HG02981 (cell line): Measurements from ENCODE around the gene PTGR3.

Experiments used
- ATAC-seq: cut with Tn5 transposase; IDR thresholded peaks from one replicate; pipeline ENCODE4 v1.9.1; 2021; ENCODE audit warnings: mild to moderate bottlenecking, moderate library complexity; ENCODE audit not compliant: unreplicated experiment

PTGR3 gene

GRCh38 chr18:75215663-75216062 is 6.7 kb upstream of the PTGR3 start:
- no peak for ATAC-seq

GRCh38 chr18:75214766-75215510 is 6.0 kb upstream of the PTGR3 start:
- no peak for ATAC-seq

- no peak for ATAC-seq
Observed at GRCh38 chr18:75214332-75214690, 5.4 kb upstream of the PTGR3 start.

- ATAC-seq = no peak
Observed at GRCh38 chr18:75213611-75214331, 4.8 kb upstream of the PTGR3 start.

GRCh38 chr18:75212751-75213090 is 3.8 kb upstream of the PTGR3 start:
- ATAC-seq = no peak

- ATAC-seq = no peak
Observed at GRCh38 chr18:75211953-75212750, 3.2 kb upstream of the PTGR3 start.

- ATAC-seq = no peak
Observed at GRCh38 chr18:75211626-75211952, 2.6 kb upstream of the PTGR3 start.

- no peak for ATAC-seq
Observed at GRCh38 chr18:75211002-75211621, 2.2 kb upstream of the PTGR3 start.

GRCh38 chr18:75210274-75211001 is 1.5 kb upstream of the PTGR3 start, which contains the start of gene TSHZ1:
Gene TSHZ1 (plus strand): TSS chr18:75210797. CDS start chr18:75211877, 1,080 bp downstream.
- ATAC-seq = peak; percentile 35

- no peak for ATAC-seq
Observed at GRCh38 chr18:75209951-75210258, 966 bp upstream of the PTGR3 start.

GRCh38 chr18:75208836-75209128 is 157 bp downstream of the PTGR3 start:
- ATAC-seq = peak; percentile 5

- ATAC-seq = peak; percentile 10
Observed at GRCh38 chr18:75208155-75208835, 644 bp downstream of the PTGR3 start.

- ATAC-seq = no peak
Observed at GRCh38 chr18:75207310-75208154, 1.4 kb downstream of the PTGR3 start.

- ATAC-seq = no peak
Observed at GRCh38 chr18:75206452-75207309, 2.3 kb downstream of the PTGR3 start.

GRCh38 chr18:75205514-75206132 is 3.3 kb downstream of the PTGR3 start:
- ATAC-seq = no peak

- ATAC-seq = no peak
Observed at GRCh38 chr18:75204732-75205513, 4.0 kb downstream of the PTGR3 start.

- ATAC-seq = no peak
Observed at GRCh38 chr18:75204269-75204731, 4.6 kb downstream of the PTGR3 start.
